Measurements from ENCODE around the gene GALK2. TPM values are rescaled to one million over a fixed set of nuclear protein-coding genes. Genes with fewer than 3 reads are reported as not detected.
"Not testable (repeated sequence)": the region's sequence is repeated elsewhere in the genome, so short reads cannot be mapped to it uniquely, and the experiment has no call there.

The GALK2 gene
- total RNA-seq, 1 experiment from 2014 or later: 29.0 TPM

- no peak for DNase-seq
- intact Hi-C loops (cut with micrococcal nuclease; ENCODE audit: unreplicated experiment): no loop called here
- no peaks in the 10 kb centered on the region for H3K4me1 ChIP-seq (replicated peaks; ENCODE audit: insufficient read depth)
- no peaks in the 10 kb centered on the region for H3K36me3 ChIP-seq (ENCODE audit: low read depth)
- no TSS peak for BruUV-seq (replicated peaks)
- H3F3A ChIP-seq (ENCODE audit: insufficient read depth, low read depth): no peaks in the 10 kb centered on the region
- no peak overlapping the region for H3K4me3 ChIP-seq
- no peaks in the 10 kb centered on the region for H3K9me2 ChIP-seq (ENCODE audit: insufficient read depth)
- ChIA-PET POLR2A (ENCODE audit: unreplicated experiment) (no interaction called here), CTCF (no interaction called here)
- no peaks in the 10 kb centered on the region for H4K20me1 ChIP-seq (ENCODE audit: insufficient read depth)
- no peak overlapping the region for H3K4me2 ChIP-seq
- no peaks in the 10 kb centered on the region for H3K79me2 ChIP-seq (ENCODE audit: low read depth)
- H3K27ac ChIP-seq: no peak overlapping the region
- no peaks in the 10 kb centered on the region for H3K9me3 ChIP-seq (ENCODE audit: insufficient read depth, low read depth)
- no peaks in the 10 kb centered on the region for H3K27me3 ChIP-seq (ENCODE audit: insufficient read depth, low read depth)
- no peak overlapping the region for H2AFZ ChIP-seq
- TF ChIP-seq EZH2 (IDR thresholded peaks at IDR 0.05; ENCODE audit: low read depth) (no peak), CTCF (conservative IDR thresholded peaks at IDR 0.05) (no peak)
Measured at GRCh38 chr15:49196856-49197255, 26.8 kb downstream of the GALK2 start.

GRCh38 chr15:49199666-49200065 is 29.6 kb downstream of the GALK2 start:
- H3K4me3 ChIP-seq: no peak overlapping the region
- no peaks in the 10 kb centered on the region for H3K4me1 ChIP-seq (replicated peaks; ENCODE audit: insufficient read depth)
- DNase-seq: no peak
- TF ChIP-seq CTCF (conservative IDR thresholded peaks at IDR 0.05) (no peak), EZH2 (IDR thresholded peaks at IDR 0.05; ENCODE audit: low read depth) (no peak)
- no peaks in the 10 kb centered on the region for H3K27me3 ChIP-seq (ENCODE audit: insufficient read depth, low read depth)
- H3K27ac ChIP-seq: no peak overlapping the region
- no peaks in the 10 kb centered on the region for H4K20me1 ChIP-seq (ENCODE audit: insufficient read depth)
- H3K4me2 ChIP-seq: no peak overlapping the region
- ChIA-PET CTCF (no interaction called here), POLR2A (ENCODE audit: unreplicated experiment) (no interaction called here)
- no peaks in the 10 kb centered on the region for H3K9me2 ChIP-seq (ENCODE audit: insufficient read depth)
- H3K9me3 ChIP-seq (ENCODE audit: insufficient read depth, low read depth): no peaks in the 10 kb centered on the region
- no TSS peak for BruUV-seq (replicated peaks)
- no peaks in the 10 kb centered on the region for H3F3A ChIP-seq (ENCODE audit: insufficient read depth, low read depth)
- intact Hi-C loops (cut with micrococcal nuclease; ENCODE audit: unreplicated experiment): no loop called here
- H2AFZ ChIP-seq: no peak overlapping the region
- H3K36me3 ChIP-seq (ENCODE audit: low read depth): no peaks in the 10 kb centered on the region
- no peaks in the 10 kb centered on the region for H3K79me2 ChIP-seq (ENCODE audit: low read depth)

- Histone ChIP-seq H3F3A (ENCODE audit: insufficient read depth, low read depth) (no peaks in the 10 kb centered on the region), H3K9me2 (ENCODE audit: insufficient read depth) (no peaks in the 10 kb centered on the region), H3K27me3 (ENCODE audit: insufficient read depth, low read depth) (no peaks in the 10 kb centered on the region), H3K79me2 (ENCODE audit: low read depth) (no peaks in the 10 kb centered on the region), H3K36me3 (ENCODE audit: low read depth) (no peaks in the 10 kb centered on the region), H3K9me3 (ENCODE audit: insufficient read depth, low read depth) (no peaks in the 10 kb centered on the region), H4K20me1 (ENCODE audit: insufficient read depth) (no peaks in the 10 kb centered on the region), H3K4me1 (replicated peaks; ENCODE audit: insufficient read depth) (no peaks in the 10 kb centered on the region), H3K27ac (no peak overlapping the region), H3K4me3 (no peak overlapping the region), H3K4me2 (no peak overlapping the region), H2AFZ (no peak overlapping the region)
- no peak for DNase-seq
- TF ChIP-seq CTCF (conservative IDR thresholded peaks at IDR 0.05) (no peak), EZH2 (IDR thresholded peaks at IDR 0.05; ENCODE audit: low read depth) (no peak)
- POLR2A ChIA-PET (ENCODE audit: unreplicated experiment): no interaction called here
- CTCF ChIA-PET: no interaction called here
- no TSS peak for BruUV-seq (replicated peaks)
- intact Hi-C loops (cut with micrococcal nuclease; ENCODE audit: unreplicated experiment): no loop called here
Measured at GRCh38 chr15:49200347-49200746, 30.3 kb downstream of the GALK2 start.

- DNase-seq; H3K36me3 ChIP-seq (ENCODE audit: low read depth); POLR2A ChIA-PET (ENCODE audit: unreplicated experiment); H3K9me3 ChIP-seq (ENCODE audit: insufficient read depth, low read depth); H3F3A ChIP-seq (ENCODE audit: insufficient read depth, low read depth); H4K20me1 ChIP-seq (ENCODE audit: insufficient read depth); H2AFZ ChIP-seq; H3K4me2 ChIP-seq; BruUV-seq (replicated peaks); H3K27ac ChIP-seq; CTCF ChIA-PET; H3K79me2 ChIP-seq (ENCODE audit: low read depth); H3K4me3 ChIP-seq; H3K9me2 ChIP-seq (ENCODE audit: insufficient read depth); H3K4me1 ChIP-seq (replicated peaks; ENCODE audit: insufficient read depth); intact Hi-C loops (cut with micrococcal nuclease; ENCODE audit: unreplicated experiment); H3K27me3 ChIP-seq (ENCODE audit: insufficient read depth, low read depth): not testable (repeated sequence)
Measured at GRCh38 chr15:49208102-49208501, 38.1 kb downstream of the GALK2 start.
